Measurements from ENCODE around the gene TRERF1. TPM values are rescaled to one million over a fixed set of nuclear protein-coding genes. Genes with fewer than 3 reads are reported as not detected.

The TRERF1 gene
- total RNA-seq, 2 experiments from 2014 or later = 12.2 to 14.5 TPM

GRCh38 chr6:42423244-42423643, 28.5 kb downstream of the TRERF1 start:
- intact Hi-C loops (cut with DNase I, micrococcal nuclease) = loop anchor here (1.0 to 2.0 kb wide), 3 partner anchors 28 to 83 kb away; partner anchors contain the start of gene TRERF1 (in 2 of the 2)
- Mint-ChIP-seq H3K27me3 (no peaks in the 10 kb centered on the region), H3K27ac (peak overlapping the region; percentile 20), H3K36me3 (ENCODE audit: low read depth) (peaks cover 7% of the 10 kb centered on the region), H3K4me3 (peak overlapping the region; percentile 1), H3K4me1 (peaks cover 63% of the 10 kb centered on the region), H3K9me3 (ENCODE audit: low read depth) (no peaks in the 10 kb centered on the region)
- CTCF ChIA-PET = interaction anchor here (0.7 to 3.0 kb wide), 9 partner anchors 9 to 124 kb away, joined by 3 to 12 read pairs (median 4); no protein-coding TSS in a partner anchor
- peak; percentile 75 for ATAC-seq
- DNase-seq = peak; percentile 69
- POLR2A ChIA-PET = interaction anchor here (0.5 to 1.3 kb wide), 5 partner anchors 10 to 83 kb away, joined by 3 to 7 read pairs (median 3); no protein-coding TSS in a partner anchor

- CTCF ChIA-PET = no interaction called here
- DNase-seq (no peak), ATAC-seq (no peak)
- POLR2A ChIA-PET = no interaction called here
- intact Hi-C loops (cut with DNase I, micrococcal nuclease) = no loop called here
- no peak overlapping the region for H3K27ac Mint-ChIP-seq
- H3K4me1 Mint-ChIP-seq = peaks cover 70% of the 10 kb centered on the region
- no peaks in the 10 kb centered on the region for H3K9me3 Mint-ChIP-seq (ENCODE audit: low read depth)
- no peaks in the 10 kb centered on the region for H3K27me3 Mint-ChIP-seq
- H3K36me3 Mint-ChIP-seq (ENCODE audit: low read depth) = peaks cover 6% of the 10 kb centered on the region
- H3K4me3 Mint-ChIP-seq = no peak overlapping the region
These were observed 31.0 kb downstream of the TRERF1 start for GRCh38 chr6:42420741-42421140.

DNA sequence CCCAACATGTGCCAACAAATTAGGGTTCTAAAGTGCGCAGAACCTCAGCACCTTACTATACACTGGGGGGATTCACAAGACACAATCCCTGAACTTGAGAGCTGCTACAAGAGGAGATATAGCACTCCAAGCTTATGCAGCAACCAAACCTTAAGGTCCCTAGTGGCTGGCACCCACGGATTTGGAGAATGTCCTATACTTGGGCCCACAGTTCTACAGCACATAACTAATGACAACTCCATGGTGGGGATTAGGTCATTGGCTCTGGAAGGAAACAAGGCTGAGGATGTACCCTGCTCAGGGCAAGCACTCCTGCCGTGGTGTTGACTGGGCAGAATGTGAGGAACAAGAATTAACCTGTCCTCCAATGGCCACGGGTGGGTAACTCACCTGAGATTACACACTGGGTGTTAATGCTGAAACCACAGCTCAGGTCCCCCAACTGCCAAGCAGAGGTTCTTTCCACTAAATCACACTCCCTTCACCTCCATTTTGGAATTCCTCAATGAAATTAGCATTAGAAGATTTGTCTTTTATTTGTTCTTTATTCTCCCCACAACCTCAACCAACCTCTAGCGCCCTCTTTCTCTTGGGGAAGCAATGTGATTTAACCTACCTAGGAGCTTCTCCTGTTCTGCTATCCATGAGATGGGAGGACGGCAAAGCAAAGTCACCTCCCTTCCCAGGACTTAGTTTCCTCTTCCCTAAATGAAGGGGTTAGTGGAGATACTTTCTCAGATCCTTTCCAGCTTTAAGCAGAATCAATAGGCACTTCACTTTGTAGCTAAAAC, 32.0 kb downstream of the TRERF1 start:
- ChIA-PET CTCF (interaction anchor here (0.6 to 1.3 kb wide), 5 partner anchors 18 to 109 kb away, joined by 3 to 4 read pairs (median 3); no protein-coding TSS in a partner anchor), POLR2A (interaction anchor here (0.6 kb wide), 1 partner anchor 433 kb away, joined by 3 read pairs; no protein-coding TSS in a partner anchor)
- ATAC-seq = no peak
- Mint-ChIP-seq H3K27me3 (no peaks in the 10 kb centered on the region), H3K27ac (no peak overlapping the region), H3K4me1 (peaks cover 73% of the 10 kb centered on the region), H3K36me3 (ENCODE audit: low read depth) (peaks cover 3% of the 10 kb centered on the region), H3K9me3 (ENCODE audit: low read depth) (no peaks in the 10 kb centered on the region), H3K4me3 (no peak overlapping the region)
- no peak for DNase-seq
- intact Hi-C loops (cut with DNase I, micrococcal nuclease) = no loop called here

DNA sequence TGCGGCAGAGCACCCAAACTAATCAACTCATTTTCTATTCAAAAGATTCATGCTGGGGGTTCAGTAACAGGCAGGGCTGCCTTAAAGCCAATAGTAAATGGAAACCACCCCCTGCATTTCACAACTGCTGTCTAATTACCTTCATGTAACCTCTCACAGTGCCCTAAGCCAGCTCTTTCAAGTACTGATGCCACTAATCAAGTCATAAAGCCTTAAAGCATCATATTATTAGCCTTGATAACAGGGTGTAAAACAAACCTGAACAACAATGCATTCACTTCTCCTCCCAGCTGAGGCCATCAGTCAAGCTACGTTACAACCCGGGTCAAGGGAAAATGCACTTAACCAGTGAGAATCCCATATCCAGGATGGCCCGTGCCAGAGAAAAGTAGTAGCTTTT, 33.0 kb downstream of the TRERF1 start:
- Mint-ChIP-seq H3K36me3 (ENCODE audit: low read depth) (peaks cover 3% of the 10 kb centered on the region), H3K9me3 (ENCODE audit: low read depth) (no peaks in the 10 kb centered on the region), H3K27me3 (no peaks in the 10 kb centered on the region), H3K4me3 (no peak overlapping the region), H3K4me1 (peaks cover 73% of the 10 kb centered on the region), H3K27ac (no peak overlapping the region)
- intact Hi-C loops (cut with DNase I, micrococcal nuclease) = no loop called here
- POLR2A ChIA-PET = interaction anchor here (0.6 kb wide), 1 partner anchor 432 kb away, joined by 3 read pairs; no protein-coding TSS in a partner anchor
- ATAC-seq (no peak), DNase-seq (no peak)
- CTCF ChIA-PET = interaction anchor here (0.9 to 1.5 kb wide), 4 partner anchors 13 to 129 kb away, joined by 3 read pairs; no protein-coding TSS in a partner anchor

GRCh38 chr6:42417641-42418112, 34.0 kb downstream of the TRERF1 start:
- H3K4me3 Mint-ChIP-seq = no peak overlapping the region
- H3K27ac Mint-ChIP-seq = peak overlapping the region; percentile 34
- intact Hi-C loops (cut with DNase I, micrococcal nuclease) = no loop called here
- DNase-seq (peak; percentile 71), ATAC-seq (peak; percentile 86)
- H3K9me3 Mint-ChIP-seq (ENCODE audit: low read depth) = no peaks in the 10 kb centered on the region
- H3K27me3 Mint-ChIP-seq = no peaks in the 10 kb centered on the region
- ChIA-PET POLR2A (no interaction called here), CTCF (interaction anchor here (1.2 to 1.5 kb wide), 2 partner anchors 14 to 130 kb away, joined by 3 read pairs; no protein-coding TSS in a partner anchor)
- peaks cover 68% of the 10 kb centered on the region for H3K4me1 Mint-ChIP-seq
- peaks cover 6% of the 10 kb centered on the region for H3K36me3 Mint-ChIP-seq (ENCODE audit: low read depth)

DNA sequence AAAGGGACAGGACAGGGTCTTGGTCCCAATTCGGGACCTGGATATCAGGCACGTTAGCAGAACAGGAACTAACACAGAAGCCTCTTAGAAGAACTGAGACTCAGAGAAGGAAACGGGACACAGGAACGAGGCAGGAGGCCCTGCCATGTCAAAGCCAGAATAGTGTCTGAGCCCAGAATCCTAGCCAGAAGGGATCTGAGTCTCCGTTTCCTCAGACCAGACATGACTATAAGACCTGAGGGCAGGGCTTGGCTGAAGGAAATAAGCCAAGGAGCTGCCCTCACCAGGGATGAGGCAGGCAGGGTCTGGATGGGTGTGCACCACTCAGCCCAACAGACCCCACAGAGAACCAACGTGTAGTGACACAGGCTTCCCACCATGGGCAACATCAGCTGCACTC, 40.3 kb downstream of the TRERF1 start:
- peaks cover 14% of the 10 kb centered on the region for H3K36me3 Mint-ChIP-seq (ENCODE audit: low read depth)
- H3K27ac Mint-ChIP-seq = no peak overlapping the region
- ATAC-seq (no peak), DNase-seq (no peak)
- no peaks in the 10 kb centered on the region for H3K9me3 Mint-ChIP-seq (ENCODE audit: low read depth)
- ChIA-PET CTCF (interaction anchor here (0.5 to 1.2 kb wide), 2 partner anchors 136 to 636 kb away, joined by 3 to 5 read pairs; no protein-coding TSS in a partner anchor), POLR2A (no interaction called here)
- H3K4me1 Mint-ChIP-seq = peaks cover 63% of the 10 kb centered on the region
- H3K27me3 Mint-ChIP-seq = no peaks in the 10 kb centered on the region
- no peak overlapping the region for H3K4me3 Mint-ChIP-seq
- intact Hi-C loops (cut with DNase I, micrococcal nuclease) = no loop called here

DNA sequence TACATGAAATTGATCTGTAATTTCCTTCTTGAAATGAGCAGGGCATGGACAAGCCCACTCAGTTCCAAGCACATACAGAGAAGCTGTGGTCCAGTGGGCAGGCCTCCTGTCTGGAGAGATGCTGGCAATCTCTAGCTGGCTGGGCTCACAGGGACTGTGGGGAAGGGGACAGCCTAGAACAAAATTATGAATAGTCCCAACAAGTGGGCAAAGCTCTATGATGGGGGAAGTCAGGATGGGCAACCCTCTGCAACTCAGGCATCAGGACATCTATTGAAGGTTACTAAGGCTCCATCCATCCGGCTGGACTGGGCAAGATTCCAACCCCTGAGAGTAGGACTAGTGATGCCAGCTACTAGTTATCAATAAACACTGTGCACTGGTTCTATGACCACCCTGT, 40.9 kb downstream of the TRERF1 start:
- peaks cover 17% of the 10 kb centered on the region for H3K36me3 Mint-ChIP-seq (ENCODE audit: low read depth)
- POLR2A ChIA-PET = no interaction called here
- intact Hi-C loops (cut with DNase I, micrococcal nuclease) = no loop called here
- no peaks in the 10 kb centered on the region for H3K27me3 Mint-ChIP-seq
- CTCF ChIA-PET = interaction anchor here (1.2 kb wide), 1 partner anchor 137 kb away, joined by 5 read pairs; no protein-coding TSS in a partner anchor
- H3K4me1 Mint-ChIP-seq = peaks cover 64% of the 10 kb centered on the region
- H3K4me3 Mint-ChIP-seq = no peak overlapping the region
- no peak overlapping the region for H3K27ac Mint-ChIP-seq
- H3K9me3 Mint-ChIP-seq (ENCODE audit: low read depth) = no peaks in the 10 kb centered on the region
- ATAC-seq = no peak
- DNase-seq = no peak

DNA sequence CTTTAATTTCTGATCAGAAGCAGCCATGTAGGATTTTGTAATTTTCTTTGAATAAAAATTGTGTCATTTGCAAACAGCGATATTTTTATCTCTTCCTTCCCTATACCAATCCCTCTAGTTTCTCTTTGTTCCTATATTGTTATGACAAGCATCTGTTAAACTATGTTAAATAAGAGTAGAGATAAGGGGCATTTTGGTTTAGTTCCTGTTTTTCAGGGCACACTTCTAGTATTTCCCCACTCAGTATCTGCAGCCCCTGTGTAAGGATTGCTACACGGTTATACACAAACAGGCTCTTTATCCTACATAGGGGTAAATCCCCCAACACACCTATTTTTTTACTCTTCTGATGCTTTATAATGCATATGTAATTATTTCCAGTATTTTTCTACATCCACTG, 42.1 kb downstream of the TRERF1 start:
- peaks cover 17% of the 10 kb centered on the region for H3K36me3 Mint-ChIP-seq (ENCODE audit: low read depth)
- ATAC-seq (no peak), DNase-seq (no peak)
- no peaks in the 10 kb centered on the region for H3K9me3 Mint-ChIP-seq (ENCODE audit: low read depth)
- no peak overlapping the region for H3K27ac Mint-ChIP-seq
- CTCF ChIA-PET = no interaction called here
- H3K4me3 Mint-ChIP-seq = no peak overlapping the region
- POLR2A ChIA-PET = no interaction called here
- no peaks in the 10 kb centered on the region for H3K27me3 Mint-ChIP-seq
- intact Hi-C loops (cut with DNase I, micrococcal nuclease) = no loop called here
- peaks cover 61% of the 10 kb centered on the region for H3K4me1 Mint-ChIP-seq

GRCh38 chr6:42407379-42407778, 44.3 kb downstream of the TRERF1 start:
- peak; percentile 71 for ATAC-seq
- DNase-seq = no peak
- peaks cover 70% of the 10 kb centered on the region for H3K4me1 Mint-ChIP-seq
- peaks cover 14% of the 10 kb centered on the region for H3K36me3 Mint-ChIP-seq (ENCODE audit: low read depth)
- H3K4me3 Mint-ChIP-seq = peak overlapping the region; percentile 1
- H3K9me3 Mint-ChIP-seq (ENCODE audit: low read depth) = no peaks in the 10 kb centered on the region
- ChIA-PET POLR2A (interaction anchor here (0.6 to 0.7 kb wide), 2 partner anchors 17 to 674 kb away, joined by 3 read pairs; no protein-coding TSS in a partner anchor), CTCF (interaction anchor here (0.8 to 0.9 kb wide), 2 partner anchors 9 to 46 kb away, joined by 3 to 5 read pairs; no protein-coding TSS in a partner anchor)
- no peaks in the 10 kb centered on the region for H3K27me3 Mint-ChIP-seq
- peak overlapping the region; percentile 42 for H3K27ac Mint-ChIP-seq
- intact Hi-C loops (cut with DNase I, micrococcal nuclease) = no loop called here

- Mint-ChIP-seq H3K27ac (no peak overlapping the region), H3K9me3 (ENCODE audit: low read depth) (no peaks in the 10 kb centered on the region), H3K4me1 (peaks cover 77% of the 10 kb centered on the region), H3K27me3 (no peaks in the 10 kb centered on the region), H3K36me3 (ENCODE audit: low read depth) (peaks cover 10% of the 10 kb centered on the region), H3K4me3 (peak overlapping the region; percentile 1)
- ATAC-seq (no peak), DNase-seq (no peak)
- intact Hi-C loops (cut with DNase I, micrococcal nuclease) = no loop called here
- ChIA-PET CTCF (interaction anchor here (0.6 to 0.9 kb wide), 2 partner anchors 10 to 25 kb away, joined by 3 read pairs; no protein-coding TSS in a partner anchor), POLR2A (interaction anchor here (0.7 kb wide), 1 partner anchor 16 kb away, joined by 3 read pairs; no protein-coding TSS in a partner anchor)
These were observed 45.1 kb downstream of the TRERF1 start for GRCh38 chr6:42406306-42407280.
